ENCODE measurements around the gene SEL1L2.

- no peak for TF ChIP-seq CTCF (IDR thresholded peaks at IDR 0.05 in 2 of 3, conservative IDR thresholded peaks at IDR 0.05 in 1 of 3; ENCODE audit: insufficient read depth in 2 of 3, low read depth in 1 of 3, low read length in 3 of 3)
- TF ChIP-seq, protein P1, sequence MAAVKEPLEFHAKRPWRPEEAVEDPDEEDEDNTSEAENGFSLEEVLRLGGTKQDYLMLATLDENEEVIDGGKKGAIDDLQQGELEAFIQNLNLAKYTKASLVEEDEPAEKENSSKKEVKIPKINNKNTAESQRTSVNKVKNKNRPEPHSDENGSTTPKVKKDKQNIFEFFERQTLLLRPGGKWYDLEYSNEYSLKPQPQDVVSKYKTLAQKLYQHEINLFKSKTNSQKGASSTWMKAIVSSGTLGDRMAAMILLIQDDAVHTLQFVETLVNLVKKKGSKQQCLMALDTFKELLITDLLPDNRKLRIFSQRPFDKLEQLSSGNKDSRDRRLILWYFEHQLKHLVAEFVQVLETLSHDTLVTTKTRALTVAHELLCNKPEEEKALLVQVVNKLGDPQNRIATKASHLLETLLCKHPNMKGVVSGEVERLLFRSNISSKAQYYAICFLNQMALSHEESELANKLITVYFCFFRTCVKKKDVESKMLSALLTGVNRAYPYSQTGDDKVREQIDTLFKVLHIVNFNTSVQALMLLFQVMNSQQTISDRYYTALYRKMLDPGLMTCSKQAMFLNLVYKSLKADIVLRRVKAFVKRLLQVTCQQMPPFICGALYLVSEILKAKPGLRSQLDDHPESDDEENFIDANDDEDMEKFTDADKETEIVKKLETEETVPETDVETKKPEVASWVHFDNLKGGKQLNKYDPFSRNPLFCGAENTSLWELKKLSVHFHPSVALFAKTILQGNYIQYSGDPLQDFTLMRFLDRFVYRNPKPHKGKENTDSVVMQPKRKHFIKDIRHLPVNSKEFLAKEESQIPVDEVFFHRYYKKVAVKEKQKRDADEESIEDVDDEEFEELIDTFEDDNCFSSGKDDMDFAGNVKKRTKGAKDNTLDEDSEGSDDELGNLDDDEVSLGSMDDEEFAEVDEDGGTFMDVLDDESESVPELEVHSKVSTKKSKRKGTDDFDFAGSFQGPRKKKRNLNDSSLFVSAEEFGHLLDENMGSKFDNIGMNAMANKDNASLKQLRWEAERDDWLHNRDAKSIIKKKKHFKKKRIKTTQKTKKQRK (IDR thresholded peaks at IDR 0.05; ENCODE audit: borderline replicate concordance, low read depth, low read length), result no peak
- no peak for TF ChIP-seq PRMT5 (CRISPR knock-in tag; IDR thresholded peaks at IDR 0.05)
- TF ChIP-seq ZBTB34 (CRISPR knock-in tag; IDR thresholded peaks at IDR 0.05), result no peak
- no peak for TF ChIP-seq TRIM24 (IDR thresholded peaks at IDR 0.05)
- no peak for TF ChIP-seq YY1 (IDR thresholded peaks at IDR 0.05; ENCODE audit: borderline replicate concordance in 1 of 3, control insufficient read depth in 1 of 3, extremely low read depth in 1 of 3, insufficient read depth in 3 of 3, insufficient read length in 1 of 3, insufficient replicate concordance in 2 of 3, low read depth in 1 of 3, low read length in 2 of 3)
- no peak for TF ChIP-seq EZH2 (IDR thresholded peaks at IDR 0.05; ENCODE audit: borderline replicate concordance, low read depth, low read length)
- no peak for TF ChIP-seq SREBF2 (CRISPR knock-in tag; IDR thresholded peaks at IDR 0.05)
- no peak for TF ChIP-seq HMG20A (CRISPR knock-in tag; conservative IDR thresholded peaks at IDR 0.05)
- TF ChIP-seq MAX (CRISPR knock-in tag; IDR thresholded peaks at IDR 0.05), result no peak
- TF ChIP-seq PYGO2 (tag; IDR thresholded peaks at IDR 0.05), result no peak
- TF ChIP-seq NFIC (IDR thresholded peaks at IDR 0.05), result no peak
Measured at GRCh38 chr20:13877793-13878192, 112.6 kb downstream of the SEL1L2 start.

Measured in K562 (cell line).